Spleen (tissue), 7 donors: ENCODE measurements around the gene FXYD5.

Experiments used
- CTCF ChIP-seq, 11 experiments: fragments of 200-600 bp in 7 of 11; fragments of 450-650 bp in 4 of 11; sonication (generic) in 4 of 11; IDR thresholded peaks in 8 of 11; conservative IDR thresholded peaks in 3 of 11; 1 replicate in 7 of 11; 2 replicates in 4 of 11; pipeline versions ENCODE4 v1.4.0 to v1.8.0; 2016 to 2021; ENCODE audit warnings: antibody characterized with exemption in 11 of 11, inconsistent platforms in 4 of 11, mild to moderate bottlenecking in 1 of 11
- POLR2A ChIP-seq, 3 donors: fragments of 450-650 bp; IDR thresholded peaks; one replicate each; pipeline ENCODE4 v1.5.1; 2017; ENCODE audit warnings: antibody characterized with exemption in 3 of 3, mild to moderate bottlenecking in 1 of 3
- POLR2AphosphoS5 ChIP-seq, 3 donors: sonication (generic); formaldehyde crosslinking; IDR thresholded peaks; one replicate each; pipeline ENCODE4 v1.5.1; 2017; ENCODE audit warnings: antibody characterized with exemption in 3 of 3
- donor health status: DM: no; HTN: no; CAD: no; lungs with moderate emphysema.
- donor health status: DM: no; HTN: no; CAD: no.
- donor health status: DM: no; HTN: no; CAD: no.

GRCh38 chr19:35208121-35208520 is 53.6 kb downstream of the FXYD5 start:
- TF ChIP-seq CTCF (IDR thresholded peaks at IDR 0.05 in 8 of 11, conservative IDR thresholded peaks at IDR 0.05 in 3 of 11) (no peak), POLR2AphosphoS5 (IDR thresholded peaks at IDR 0.05) (no peak), POLR2A (IDR thresholded peaks at IDR 0.05) (no peak)
